Osteocyte (in vitro differentiated cells): Measurements from ENCODE around the gene DNAH9. TPM values are rescaled to one million over a fixed set of nuclear protein-coding genes. Genes with fewer than 3 reads are reported as not detected.

ENCODE experiments used
- DNase-seq: peaks from one replicate; pipeline ENCODE4 v3.0.0; 2021; ENCODE audit warnings: mixed read lengths; ENCODE audit not compliant: unreplicated experiment; ENCODE audit errors: extremely low spot score
- H3K27ac Mint-ChIP-seq: one replicate; pipeline ENCODE4 v1.8.0; 2021; ENCODE audit warnings: mild to moderate bottlenecking, mixed read lengths; ENCODE audit not compliant: unreplicated experiment
- H3K27me3 Mint-ChIP-seq: one replicate; pipeline ENCODE4 v1.8.0; 2021; ENCODE audit warnings: mixed read lengths; ENCODE audit not compliant: unreplicated experiment
- H3K36me3 Mint-ChIP-seq: one replicate; pipeline ENCODE4 v1.8.0; 2021; ENCODE audit warnings: mixed read lengths; ENCODE audit not compliant: unreplicated experiment
- H3K4me1 Mint-ChIP-seq: one replicate; pipeline ENCODE4 v1.8.0; 2021; ENCODE audit warnings: mixed read lengths; ENCODE audit not compliant: unreplicated experiment
- H3K4me3 Mint-ChIP-seq: one replicate; pipeline ENCODE4 v1.8.0; 2021; ENCODE audit warnings: mild to moderate bottlenecking, moderate library complexity, mixed read lengths; ENCODE audit not compliant: unreplicated experiment
- H3K9me3 Mint-ChIP-seq: one replicate; pipeline ENCODE4 v1.8.0; 2021; ENCODE audit warnings: mixed read lengths; ENCODE audit not compliant: unreplicated experiment
- CTCF ChIP-seq: fragments of 200-600 bp; sonication (generic); IDR thresholded peaks from 2 replicates; pipeline ENCODE4 v1.5.0; 2021; ENCODE audit warnings: antibody characterized with exemption, mild to moderate bottlenecking, moderate library complexity
- total RNA-seq: library from RNA; stranded (reverse); gene quantifications from 2 replicates; pipeline ENCODE4 v1.2.1, GENCODE V29; 2021

The DNAH9 gene
- total RNA-seq, 1 donor from 2014 or later: not detected

- no peaks in the 10 kb centered on the region for H3K36me3 Mint-ChIP-seq
- peaks cover 4% of the 10 kb centered on the region for H3K4me1 Mint-ChIP-seq
Measured at GRCh38 chr17:12007466-12007865, 409.2 kb downstream of the DNAH9 start.

More at GRCh38 chr17:12007466-12007865, 409.2 kb downstream of the DNAH9 start:
- no peak for DNase-seq
- TF ChIP-seq CTCF: no peak
- H3K4me3 Mint-ChIP-seq: no peak overlapping the region
- H3K27ac Mint-ChIP-seq: no peak overlapping the region
- H3K9me3 Mint-ChIP-seq: no peaks in the 10 kb centered on the region
- H3K27me3 Mint-ChIP-seq: peaks cover 9% of the 10 kb centered on the region
